D721Med (cell line): Measurements from ENCODE around the gene VDR.

Experiments
- DNase-seq: peaks from one replicate; pipeline ENCODE4 v3.0.0; 2011; ENCODE audit warnings: low spot score; ENCODE audit not compliant: insufficient read length
- FAIRE-seq: peaks from 2 replicates; lab custom pipeline; 2011; peaks lifted over from hg19 to GRCh38; lab: Jason Lieb, UNC
- TF ChIP-seq, protein P1 (sequence below): IDR thresholded peaks from 2 replicates; pipeline ENCODE4 v1.5.1; 2012; ENCODE audit warnings: mild to moderate bottlenecking, control low read depth; ENCODE audit not compliant: insufficient read depth; ENCODE audit errors: missing control alignments

VDR gene

DNA sequence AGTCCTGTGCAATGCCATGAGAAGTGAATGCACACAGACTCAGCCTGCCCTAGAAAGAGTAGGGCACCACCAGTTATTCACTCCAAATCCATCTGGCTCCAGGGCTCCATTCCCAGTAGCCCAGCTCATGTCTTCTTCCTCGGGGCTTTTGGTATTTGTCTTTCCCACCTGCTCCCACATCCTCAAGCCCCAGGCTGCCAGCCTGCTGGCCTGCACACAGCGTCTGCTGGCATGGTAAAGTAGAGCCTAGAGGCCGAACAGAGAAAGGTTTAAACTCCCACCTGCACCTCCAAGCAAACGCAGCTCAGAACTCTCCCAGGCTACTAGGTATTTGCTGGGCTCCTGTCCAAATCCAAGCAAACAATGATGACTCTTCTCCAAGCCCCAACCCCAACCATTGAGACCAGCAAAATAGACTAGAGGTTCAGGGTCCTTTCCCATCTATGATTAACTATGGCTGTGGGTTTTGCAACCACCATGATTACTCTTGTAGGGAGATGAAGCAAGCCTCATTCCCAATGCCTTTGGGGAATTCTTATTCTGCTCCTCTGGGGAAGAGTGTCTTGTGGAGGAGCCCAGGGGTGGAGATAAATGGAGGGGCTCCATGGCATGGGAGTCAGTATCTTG is 5.2 kb upstream of the VDR start:
- TF ChIP-seq, protein P1, sequence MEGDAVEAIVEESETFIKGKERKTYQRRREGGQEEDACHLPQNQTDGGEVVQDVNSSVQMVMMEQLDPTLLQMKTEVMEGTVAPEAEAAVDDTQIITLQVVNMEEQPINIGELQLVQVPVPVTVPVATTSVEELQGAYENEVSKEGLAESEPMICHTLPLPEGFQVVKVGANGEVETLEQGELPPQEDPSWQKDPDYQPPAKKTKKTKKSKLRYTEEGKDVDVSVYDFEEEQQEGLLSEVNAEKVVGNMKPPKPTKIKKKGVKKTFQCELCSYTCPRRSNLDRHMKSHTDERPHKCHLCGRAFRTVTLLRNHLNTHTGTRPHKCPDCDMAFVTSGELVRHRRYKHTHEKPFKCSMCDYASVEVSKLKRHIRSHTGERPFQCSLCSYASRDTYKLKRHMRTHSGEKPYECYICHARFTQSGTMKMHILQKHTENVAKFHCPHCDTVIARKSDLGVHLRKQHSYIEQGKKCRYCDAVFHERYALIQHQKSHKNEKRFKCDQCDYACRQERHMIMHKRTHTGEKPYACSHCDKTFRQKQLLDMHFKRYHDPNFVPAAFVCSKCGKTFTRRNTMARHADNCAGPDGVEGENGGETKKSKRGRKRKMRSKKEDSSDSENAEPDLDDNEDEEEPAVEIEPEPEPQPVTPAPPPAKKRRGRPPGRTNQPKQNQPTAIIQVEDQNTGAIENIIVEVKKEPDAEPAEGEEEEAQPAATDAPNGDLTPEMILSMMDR: no peak
- FAIRE-seq (no peak), DNase-seq (no peak)

DNA sequence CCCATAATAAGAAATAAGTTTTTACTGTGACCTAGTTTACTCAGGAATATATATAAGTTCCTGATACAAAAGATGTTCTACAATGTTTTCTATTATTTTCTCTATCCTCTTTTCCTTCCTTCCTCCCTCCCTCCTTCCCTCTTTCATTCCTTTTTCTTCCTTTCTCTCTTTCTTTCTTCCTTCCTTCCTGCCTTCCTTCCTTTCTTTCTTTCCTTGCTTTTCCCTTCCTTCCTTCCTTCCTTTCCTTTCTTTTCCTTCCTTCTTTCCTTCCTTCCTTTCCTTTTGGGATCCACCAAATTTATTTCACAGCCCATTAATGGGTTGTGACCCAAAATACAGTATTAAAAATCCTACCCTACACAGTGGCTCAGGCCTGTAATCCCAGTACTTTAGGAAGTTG is 3.9 kb upstream of the VDR start:
- TF ChIP-seq, protein P1: no peak
- no peak for DNase-seq
- FAIRE-seq: no peak

DNA sequence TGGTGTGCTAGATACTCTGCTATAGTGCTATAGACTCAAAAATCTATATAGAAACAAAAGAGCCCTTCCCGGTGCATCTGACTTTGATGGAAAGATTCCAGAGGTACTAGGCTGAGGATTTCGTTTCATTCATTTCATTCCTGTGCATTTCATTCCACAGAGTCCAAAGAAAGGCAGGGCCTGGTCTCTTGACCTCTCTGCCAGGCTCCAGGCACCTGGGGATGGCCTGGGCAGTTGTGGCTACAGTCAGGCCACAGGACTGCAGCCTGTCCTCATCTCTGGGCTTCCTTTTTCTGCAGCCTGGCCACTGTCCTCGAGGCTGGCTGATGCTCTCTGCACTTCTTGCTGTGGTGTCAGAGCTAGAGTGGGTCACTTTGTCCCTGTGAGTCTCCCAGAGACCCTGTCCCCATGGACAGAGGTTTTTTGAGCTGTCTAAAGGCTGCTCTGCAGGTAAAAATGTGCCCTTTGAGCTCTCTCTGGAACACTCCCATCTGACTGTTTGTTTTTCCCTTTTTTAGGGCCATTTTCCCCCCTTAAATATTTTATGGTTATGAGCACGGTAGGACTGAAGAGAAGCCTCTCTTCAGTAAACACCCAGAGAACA is 3.2 kb upstream of the VDR start:
- no peak for DNase-seq
- TF ChIP-seq, protein P1: no peak
- FAIRE-seq: no peak

DNA sequence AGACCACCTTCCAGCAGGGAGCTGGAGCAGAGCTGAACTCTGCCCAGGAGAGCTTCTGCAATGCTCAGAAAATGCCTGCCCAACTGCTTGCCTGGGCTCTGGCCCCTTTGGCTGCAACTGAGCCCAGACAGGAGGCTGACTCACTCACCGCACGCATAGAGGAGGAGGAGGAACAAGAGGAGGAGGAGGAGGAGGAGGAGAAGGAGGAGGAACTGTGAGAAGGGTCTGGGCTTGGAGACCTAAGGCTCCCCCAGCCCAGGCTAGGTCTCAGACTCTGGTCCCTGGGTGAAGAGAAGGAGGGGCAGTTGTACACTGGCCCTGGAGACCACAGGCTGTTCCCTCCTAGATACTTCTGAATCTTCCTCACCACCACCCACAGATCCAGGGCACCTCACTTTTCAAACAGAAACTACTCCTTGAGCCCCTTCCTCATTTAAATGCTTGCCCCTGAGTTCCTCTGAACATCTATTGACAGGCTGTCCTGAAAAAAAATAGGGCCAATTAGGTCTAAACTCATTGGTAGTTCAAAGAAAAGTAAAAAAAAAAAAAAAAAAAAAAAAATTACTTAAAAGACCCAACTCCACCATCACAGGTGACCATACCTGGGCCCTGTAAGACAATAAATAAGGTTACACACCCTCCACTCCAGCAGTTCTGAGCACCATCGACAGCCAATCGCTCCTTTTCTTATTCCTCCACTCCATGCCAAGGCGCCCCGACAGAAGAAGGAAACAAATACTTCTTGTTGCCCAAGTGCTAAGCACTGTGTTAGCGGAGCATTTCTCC is 674 bp downstream of the VDR start:
- no peak for FAIRE-seq
- TF ChIP-seq, protein P1: no peak
- no peak for DNase-seq

DNA sequence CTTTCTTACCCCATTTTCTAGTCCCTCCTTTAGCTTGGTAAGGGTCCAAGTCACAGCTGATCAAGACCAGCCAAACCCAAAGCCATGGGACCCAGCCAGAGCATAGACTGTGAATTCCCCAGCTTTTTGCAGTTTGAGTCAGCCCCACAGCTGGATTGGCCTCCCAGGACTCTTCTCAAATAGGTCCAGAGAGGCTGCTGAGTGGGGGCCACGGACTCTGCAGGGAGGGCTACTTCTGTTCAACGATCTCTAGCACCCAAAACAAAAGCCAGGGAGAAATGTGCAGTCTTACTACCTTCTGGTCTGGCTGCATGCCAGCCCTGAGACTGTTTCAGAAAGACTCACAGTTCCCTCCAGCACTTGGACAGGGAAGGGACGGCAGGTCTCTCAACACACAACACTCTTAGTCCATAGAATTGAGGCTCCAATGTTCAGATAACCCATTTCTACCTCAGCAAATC is 1.6 kb downstream of the VDR start:
- TF ChIP-seq, protein P1: no peak
- DNase-seq (no peak), FAIRE-seq (no peak)

DNA sequence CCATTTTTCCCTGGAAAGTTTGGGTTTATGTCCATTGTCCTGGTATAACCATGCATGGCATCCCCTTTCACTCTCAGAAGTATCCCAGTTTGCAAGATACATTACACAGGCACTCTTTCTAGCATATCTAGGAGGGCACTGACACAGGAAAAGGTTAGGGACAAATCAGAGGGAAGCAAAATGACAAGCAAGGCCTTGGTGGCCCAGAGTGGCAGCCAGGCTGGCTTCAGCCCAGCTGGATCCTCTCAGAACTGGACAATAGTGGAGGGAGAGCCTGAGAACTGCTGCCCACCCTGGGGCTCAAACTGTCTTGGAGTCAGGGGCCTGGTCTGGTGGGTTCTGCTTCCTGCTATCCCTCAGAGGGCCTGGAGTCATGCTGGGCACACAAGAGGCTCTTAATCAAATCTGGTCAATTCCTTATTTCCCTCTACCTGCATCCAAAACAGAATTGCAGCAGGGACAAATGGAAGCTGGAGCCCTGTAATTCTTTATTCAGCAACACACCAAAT is 2.6 kb downstream of the VDR start:
- no peak for FAIRE-seq
- TF ChIP-seq, protein P1: no peak
- no peak for DNase-seq
